H1 (cell line): ENCODE data around the gene MBNL3. TPM values are rescaled to one million over a fixed set of nuclear protein-coding genes. Genes with fewer than 3 reads are reported as not detected.

Experiments used
- CTCF ChIA-PET: fragments of 300-600 bp; sonication (Branson Sonifier 250); formaldehyde crosslinking; loops from one replicate; lab custom pipeline; 2021; ENCODE audit not compliant: partially characterized antibody; lab: Charles Lee
- POLR2A ChIA-PET: fragments of 300-600 bp; sonication (Branson Sonifier 250); formaldehyde crosslinking; loops from one replicate; lab custom pipeline; 2021; ENCODE audit warnings: inconsistent platforms; ENCODE audit not compliant: partially characterized antibody; lab: Charles Lee
- DNase-seq, 2 experiments: peaks; one replicate each; pipeline versions ENCODE4 v3.0.0 to v3.0.0-alpha.2; 2010 to 2022; ENCODE audit warnings: low spot score in 2 of 2, low read depth in 1 of 2, mixed read lengths in 1 of 2
- FAIRE-seq: peaks from 2 replicates; lab custom pipeline; 2011; peaks lifted over from hg19 to GRCh38; lab: Jason Lieb, UNC
- H2AFZ ChIP-seq: 2 replicates; pipeline ENCODE4 v1.8.1; 2012; ENCODE audit warnings: low read length, inconsistent platforms
- H2AK5ac ChIP-seq: 2 replicates; pipeline ENCODE4 v1.6.1; 2013; ENCODE audit warnings: low read depth, low read length
- H2BK120ac ChIP-seq: replicated peaks from 2 replicates; pipeline ENCODE3; 2013; ENCODE audit warnings: low read depth, low read length, inconsistent platforms
- H2BK12ac ChIP-seq: 2 replicates; pipeline ENCODE4 v1.6.1; 2013; ENCODE audit warnings: low read depth, low read length
- H2BK15ac ChIP-seq: 2 replicates; pipeline ENCODE4 v1.6.1; 2013; ENCODE audit warnings: low read length
- H2BK20ac ChIP-seq: 2 replicates; pipeline ENCODE4 v1.6.1; 2013; ENCODE audit warnings: low read length
- H2BK5ac ChIP-seq: 2 replicates; pipeline ENCODE4 v1.6.1; 2013; ENCODE audit warnings: low read depth, low read length
- H3K14ac ChIP-seq: 2 replicates; pipeline ENCODE4 v1.6.1; 2013; ENCODE audit warnings: inconsistent platforms; ENCODE audit not compliant: insufficient read length
- H3K18ac ChIP-seq: 2 replicates; pipeline ENCODE4 v1.6.1; 2013; ENCODE audit warnings: low read length; ENCODE audit errors: extremely low read depth
- H3K23ac ChIP-seq: 2 replicates; pipeline ENCODE4 v1.6.1; 2013; ENCODE audit warnings: inconsistent platforms; ENCODE audit not compliant: insufficient read length
- H3K23me2 ChIP-seq: 2 replicates; pipeline ENCODE4 v1.6.1; 2013; ENCODE audit warnings: low read depth, low read length
- H3K27ac ChIP-seq: 2 replicates; pipeline ENCODE4 v1.6.1; 2011; ENCODE audit warnings: low read depth, low read length, inconsistent platforms
- H3K27me3 ChIP-seq, 4 experiments: replicated peaks in 1 of 4; 1 replicate in 1 of 4; 2 replicates in 3 of 4; pipeline versions ENCODE4 v1.6.1 to v1.8.1; 2011 to 2013; ENCODE audit warnings: low read length in 3 of 4, mild to moderate bottlenecking in 3 of 4, inconsistent platforms in 2 of 4, mixed read lengths in 2 of 4, moderate library complexity in 1 of 4; ENCODE audit not compliant: control insufficient read depth in 3 of 4, insufficient read depth in 3 of 4; ENCODE audit errors: extremely low read depth in 1 of 4
- H3K36me3 ChIP-seq, 4 experiments: 2 replicates each; pipeline versions ENCODE4 v1.6.1 to v1.8.1; 2011 to 2013; ENCODE audit warnings: mild to moderate bottlenecking in 4 of 4, low read length in 3 of 4, moderate library complexity in 2 of 4, control low read depth in 1 of 4, inconsistent platforms in 1 of 4; ENCODE audit not compliant: insufficient read depth in 4 of 4, control insufficient read depth in 2 of 4
- H3K4ac ChIP-seq: replicated peaks from 2 replicates; pipeline ENCODE3; 2013; ENCODE audit warnings: low read length, low read depth, mixed read lengths, inconsistent platforms; ENCODE audit not compliant: insufficient read length
- H3K4me1 ChIP-seq, 4 experiments: replicated peaks in 1 of 4; 1 replicate in 1 of 4; 2 replicates in 3 of 4; pipeline versions ENCODE4 v1.6.1 to v1.8.1; 2011 to 2013; ENCODE audit warnings: low read length in 3 of 4, inconsistent platforms in 2 of 4, mixed read lengths in 1 of 4; ENCODE audit not compliant: insufficient read depth in 4 of 4, control insufficient read depth in 3 of 4
- H3K4me2 ChIP-seq, 2 experiments: 2 replicates each; pipeline versions ENCODE4 v1.6.1 to v1.8.1; 2011 to 2013; ENCODE audit warnings: low read depth in 2 of 2, low read length in 2 of 2, control low read depth in 1 of 2, inconsistent platforms in 1 of 2, mild to moderate bottlenecking in 1 of 2; ENCODE audit not compliant: insufficient read depth in 1 of 2
- H3K4me3 ChIP-seq, 4 experiments: fragments of 200-600, 300-600 bp in 1 of 4; sonication (generic), shearing (Covaris generic), sonication (Bioruptor Twin) in 1 of 4; 2 replicates each; pipeline versions ENCODE4 v1.5.1 to v1.8.1; 2011 to 2016; ENCODE audit warnings: low read length in 4 of 4, low read depth in 3 of 4, control low read depth in 2 of 4, inconsistent platforms in 2 of 4, mild to moderate bottlenecking in 2 of 4, mixed read lengths in 1 of 4, moderate library complexity in 1 of 4; ENCODE audit not compliant: insufficient read depth in 2 of 4; ENCODE audit errors: extremely low read depth in 1 of 4
- H3K56ac ChIP-seq: replicated peaks from 2 replicates; pipeline ENCODE3; 2013; ENCODE audit warnings: low read depth, mild to moderate bottlenecking, mixed read lengths, low read length, inconsistent platforms; ENCODE audit not compliant: insufficient read length
- H3K79me1 ChIP-seq: 2 replicates; pipeline ENCODE4 v1.6.1; 2013; ENCODE audit warnings: low read depth, low read length, control low read depth
- H3K79me2 ChIP-seq, 2 experiments: 2 replicates each; pipeline versions ENCODE4 v1.6.1 to v1.8.1; 2012 to 2013; ENCODE audit warnings: low read length in 2 of 2, mild to moderate bottlenecking in 2 of 2, inconsistent platforms in 1 of 2; ENCODE audit not compliant: insufficient read depth in 2 of 2, control insufficient read depth in 1 of 2
- H3K9ac ChIP-seq, 4 experiments: replicated peaks in 1 of 4; 1 replicate in 1 of 4; 2 replicates in 3 of 4; pipeline versions ENCODE4 v1.6.1 to v1.8.1; 2011 to 2013; ENCODE audit warnings: low read depth in 3 of 4, low read length in 3 of 4, control low read depth in 2 of 4, mild to moderate bottlenecking in 2 of 4, moderate library complexity in 2 of 4, inconsistent platforms in 1 of 4; ENCODE audit errors: extremely low read depth in 1 of 4
- H3K9me3 ChIP-seq, 2 experiments: 2 replicates each; pipeline versions ENCODE4 v1.6.1 to v1.8.1; 2012 to 2013; ENCODE audit warnings: mild to moderate bottlenecking in 2 of 2, moderate library complexity in 2 of 2, control low read depth in 1 of 2, inconsistent platforms in 1 of 2, low read depth in 1 of 2, low read length in 1 of 2, mixed read lengths in 1 of 2; ENCODE audit not compliant: insufficient read depth in 2 of 2
- H4K20me1 ChIP-seq, 2 experiments: replicated peaks in 1 of 2; 2 replicates each; pipeline versions ENCODE3 to v1.8.1; 2011 to 2013; ENCODE audit warnings: inconsistent platforms in 2 of 2, low read length in 2 of 2, mild to moderate bottlenecking in 1 of 2; ENCODE audit not compliant: insufficient read depth in 2 of 2, control insufficient read depth in 1 of 2
- H4K5ac ChIP-seq: 2 replicates; pipeline ENCODE4 v1.6.1; 2013; ENCODE audit warnings: low read length, low read depth, mixed read lengths, inconsistent platforms; ENCODE audit not compliant: insufficient read length
- H4K8ac ChIP-seq: 2 replicates; pipeline ENCODE4 v1.8.0; 2013; ENCODE audit warnings: mild to moderate bottlenecking, moderate library complexity, low read length, inconsistent platforms; ENCODE audit not compliant: insufficient read depth; ENCODE audit errors: extremely low read depth
- H4K91ac ChIP-seq: replicated peaks from 2 replicates; pipeline ENCODE3; 2013; ENCODE audit warnings: low read length, mixed read lengths, inconsistent platforms; ENCODE audit not compliant: insufficient read length
- ATF3 ChIP-seq: IDR thresholded peaks from 2 replicates; pipeline ENCODE4 v1.6.1; 2011; ENCODE audit warnings: low read depth, mild to moderate bottlenecking, low read length; ENCODE audit not compliant: insufficient read depth
- BCL11A ChIP-seq, 2 experiments: IDR thresholded peaks; one replicate each; pipeline ENCODE4 v1.6.1; 2011; ENCODE audit warnings: low read depth in 2 of 2, low read length in 2 of 2, mild to moderate bottlenecking in 2 of 2
- HDAC2 ChIP-seq, 2 experiments: fragments of 300-600 bp in 1 of 2; sonication (generic) in 1 of 2; IDR thresholded peaks; 2 replicates each; pipeline ENCODE4 v1.6.1; 2011 to 2012; ENCODE audit warnings: low read depth in 2 of 2, low read length in 2 of 2, mild to moderate bottlenecking in 2 of 2, moderate library complexity in 2 of 2, borderline replicate concordance in 1 of 2, inconsistent platforms in 1 of 2
- KDM4A ChIP-seq: IDR thresholded peaks from one replicate; pipeline ENCODE4 v1.7.1; 2012; ENCODE audit warnings: low read depth, mild to moderate bottlenecking, moderate library complexity, low read length, inconsistent platforms; ENCODE audit not compliant: severe bottlenecking
- MAFK ChIP-seq: IDR thresholded peaks from 2 replicates; pipeline ENCODE4 v1.6.1; 2012; ENCODE audit warnings: low read depth, mild to moderate bottlenecking, improper control_type of control experiment, low read length
- RAD21 ChIP-seq, 2 experiments: IDR thresholded peaks in 1 of 2; conservative IDR thresholded peaks in 1 of 2; 2 replicates each; pipeline ENCODE4 v1.6.1; 2011; ENCODE audit warnings: low read depth in 2 of 2, low read length in 2 of 2, improper control_type of control experiment in 1 of 2, inconsistent platforms in 1 of 2, mild to moderate bottlenecking in 1 of 2, moderate library complexity in 1 of 2
- RBBP5 ChIP-seq: IDR thresholded peaks from 2 replicates; pipeline ENCODE4 v1.7.1; 2012; ENCODE audit warnings: low read depth, mild to moderate bottlenecking, inconsistent platforms, low read length, moderate library complexity, borderline replicate concordance
- RFX5 ChIP-seq: IDR thresholded peaks from 2 replicates; pipeline ENCODE4 v1.6.1; 2011; ENCODE audit warnings: low read depth, low read length, improper control_type of control experiment, borderline replicate concordance
- SAP30 ChIP-seq: fragments of 300-600 bp; sonication (generic); IDR thresholded peaks from 2 replicates; pipeline ENCODE4 v1.7.1; 2012; ENCODE audit warnings: low read length, moderate library complexity, mild to moderate bottlenecking, inconsistent platforms; ENCODE audit not compliant: insufficient read depth, insufficient replicate concordance
- SIN3A ChIP-seq, 2 experiments: IDR thresholded peaks in 1 of 2; conservative IDR thresholded peaks in 1 of 2; 2 replicates each; pipeline ENCODE4 v1.6.1; 2011 to 2012; ENCODE audit warnings: low read length in 2 of 2, improper control_type of control experiment in 1 of 2, low read depth in 1 of 2, mild to moderate bottlenecking in 1 of 2
- SP2 ChIP-seq: IDR thresholded peaks from 2 replicates; pipeline ENCODE4 v1.6.1; 2012; ENCODE audit warnings: mild to moderate bottlenecking, low read length, inconsistent platforms
- TAF7 ChIP-seq: optimal IDR thresholded peaks from 2 replicates; pipeline ENCODE3; 2011; ENCODE audit warnings: low read depth, mild to moderate bottlenecking, inconsistent platforms, low read length, moderate library complexity, borderline replicate concordance
- YY1 ChIP-seq: IDR thresholded peaks from 2 replicates; pipeline ENCODE4 v1.6.1; 2011; ENCODE audit warnings: low read depth, mild to moderate bottlenecking, low read length
- WGBS, 2 experiments: shearing (Covaris generic) in 1 of 2; methylation state at CpG; one replicate each; pipeline versions ENCODE4 v1.1.6 to v1.1.7; 2013 to 2015; ENCODE audit warnings: low lambda C conversion rate in 2 of 2, mixed read lengths in 2 of 2, inconsistent platforms in 1 of 2, low coverage in 1 of 2, missing lambda C conversion rate in 1 of 2; ENCODE audit not compliant: insufficient replicate concordance in 2 of 2, insufficient coverage in 1 of 2, insufficient read length in 1 of 2; ENCODE audit errors: extremely low coverage in 1 of 2, missing lambda C conversion rate in 1 of 2; 5-methylcytosine and 5-hydroxymethylcytosine counted together
- polyA plus RNA-seq, 7 experiments: library from polyadenylated mRNA; depleted of rRNA in 3 of 7; stranded (reverse) in 5 of 7; unstranded in 2 of 7; fragments of >200 nt in 5 of 7; fragments of 200-250 nt in 2 of 7; gene quantifications; 1 replicate in 5 of 7; 2 replicates in 1 of 7; 4 replicates in 1 of 7; pipeline versions ENCODE4 v1.2.1 to v1.2.3, GENCODE V29; 2011 to 2013; ENCODE audit warnings: missing spikeins in 2 of 7, mixed read lengths in 2 of 7
- total RNA-seq: library from RNA; stranded (reverse); fragmentation: NEBNext Ultra II Directional; extraction: Animal tissue kit (Norgen Biotek cat#: 25700); gene quantifications from 2 replicates; pipeline ENCODE4 v1.2.1, GENCODE V29; 2021

MBNL3 gene
- total and polyA plus RNA-seq, 2 of the 8 experiments (the other 6 are each of a cell fraction or from before 2014, with no cell fraction given): 3.5 to 4.3 TPM

- H3K18ac ChIP-seq: no peak overlapping the region
- ChIA-PET POLR2A (no interaction called here), CTCF (no interaction called here)
- H4K20me1 ChIP-seq: no peaks in the 10 kb centered on the region
- H4K5ac ChIP-seq: no peak overlapping the region
- no peak overlapping the region for H3K14ac ChIP-seq
- H2AK5ac ChIP-seq: no peak overlapping the region
- H2BK12ac ChIP-seq: no peak overlapping the region
- H3K23me2 ChIP-seq: no peaks in the 10 kb centered on the region
- no peak for FAIRE-seq
- no peaks in the 10 kb centered on the region for H3K27me3 ChIP-seq
- H3K9me3 ChIP-seq: no peaks in the 10 kb centered on the region
- H3K27ac ChIP-seq: no peak overlapping the region
- H2BK5ac ChIP-seq: no peak overlapping the region
- no peak overlapping the region for H4K8ac ChIP-seq
- H3K23ac ChIP-seq: no peak overlapping the region
- no peak overlapping the region for H3K4me3 ChIP-seq
- H2AFZ ChIP-seq: no peak overlapping the region
- no peak overlapping the region for H4K91ac ChIP-seq
- no peak overlapping the region for H3K56ac ChIP-seq
- no peak overlapping the region for H3K4ac ChIP-seq
- no peak overlapping the region for H3K9ac ChIP-seq
- no peak overlapping the region for H2BK20ac ChIP-seq
- 84% methylated on average over 2 of the region's 2 CpGs; no CpG with 5 or more reads in 1 of the 2 experiments for WGBS, 2 experiments
- H3K4me2 ChIP-seq: no peak overlapping the region
- no peak overlapping the region for H2BK120ac ChIP-seq
- no peaks in the 10 kb centered on the region for H3K36me3 ChIP-seq
- no peak for DNase-seq
- no peaks in the 10 kb centered on the region for H3K4me1 ChIP-seq
- H3K79me1 ChIP-seq: no peaks in the 10 kb centered on the region
- H2BK15ac ChIP-seq: no peak overlapping the region
- H3K79me2 ChIP-seq: no peaks in the 10 kb centered on the region
- no peak for TF ChIP-seq TAF7
- TF ChIP-seq SP2: no peak
- TF ChIP-seq SAP30: no peak
- no peak for TF ChIP-seq HDAC2 (IDR thresholded peaks at IDR 0.05; ENCODE audit: borderline replicate concordance in 1 of 2, low read depth in 2 of 2, low read length in 2 of 2)
- TF ChIP-seq BCL11A (IDR thresholded peaks at IDR 0.05; ENCODE audit: low read depth in 2 of 2, low read length in 2 of 2): no peak
- TF ChIP-seq KDM4A: no peak
- no peak for TF ChIP-seq RBBP5
- TF ChIP-seq RFX5: no peak
- TF ChIP-seq YY1: no peak
- TF ChIP-seq MAFK: no peak
- no peak for TF ChIP-seq SIN3A (conservative IDR thresholded peaks at IDR 0.05 in 1 of 2, IDR thresholded peaks at IDR 0.05 in 1 of 2; ENCODE audit: low read depth in 1 of 2, low read length in 2 of 2)
- TF ChIP-seq RAD21 (IDR thresholded peaks at IDR 0.05 in 1 of 2, conservative IDR thresholded peaks at IDR 0.05 in 1 of 2; ENCODE audit: low read depth in 2 of 2, low read length in 2 of 2): no peak
- TF ChIP-seq ATF3: no peak
Measured at GRCh38 chrX:132384301-132384700, 104.5 kb downstream of the MBNL3 start.
